Measurements from ENCODE around the gene HSDL1. TPM values are rescaled to one million over a fixed set of nuclear protein-coding genes. Genes with fewer than 3 reads are reported as not detected.

Gene HSDL1
- 81.7 TPM for total RNA-seq (ENCODE audit: unreplicated experiment)
- long read RNA-seq, transcript HSDL1-201 (6 exons, 3,519 nt): major isoform, 21 of 24 reads
- long read RNA-seq, partial matches to known transcripts: 1 of 24 reads
- long read RNA-seq, other reads (novel, unspliced or antisense): 2 of 24 reads

DNA sequence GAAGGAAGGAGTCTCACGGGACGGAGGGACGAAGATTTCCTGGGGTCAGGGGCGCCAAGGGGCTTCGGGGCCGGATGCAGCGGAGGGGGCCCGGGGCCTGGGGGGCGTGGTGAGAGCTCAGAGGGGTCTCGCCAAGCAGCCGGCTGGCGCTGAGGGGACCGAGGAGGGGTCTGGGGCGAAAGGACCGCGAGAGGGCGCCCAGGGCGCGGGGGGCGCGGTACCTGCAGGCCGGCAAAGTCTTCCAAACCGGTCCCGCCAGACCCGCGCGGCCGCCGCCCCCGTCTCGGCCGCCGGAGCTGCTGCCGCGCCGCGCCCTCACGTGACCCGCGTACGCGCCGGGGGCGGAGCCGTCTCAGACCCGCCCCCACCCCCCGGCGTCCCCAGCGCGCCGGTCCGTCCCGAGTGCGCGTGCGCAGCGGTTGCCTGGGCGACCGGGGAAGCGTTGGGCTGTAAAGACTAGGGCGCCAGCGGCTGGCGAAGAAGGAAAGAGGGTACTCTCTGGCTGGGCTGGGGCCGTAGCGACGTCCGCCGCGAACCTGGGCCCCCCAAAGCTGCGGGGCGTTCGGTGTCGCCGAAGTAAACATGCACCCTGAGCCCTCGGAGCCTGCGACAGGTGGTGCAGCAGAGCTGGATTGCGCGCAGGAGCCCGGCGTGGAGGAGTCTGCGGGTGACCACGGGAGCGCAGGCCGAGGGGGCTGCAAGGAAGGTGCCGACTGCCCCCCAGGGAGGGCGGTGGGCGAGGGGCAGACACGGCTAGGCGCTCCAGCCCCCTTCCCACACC lies at the start of gene HSDL1, which contains the start of gene DNAAF1:
Gene HSDL1 (minus strand): TSS at position 319 of the 781 bp plus-strand sequence. CDS start 13,856 bp downstream, outside the sequence.
Gene DNAAF1 (plus strand): TSS at position 450 of the 781 bp plus-strand sequence. CDS start 133 bp downstream, at position 583.
- Mint-ChIP-seq H3K4me3 (ENCODE audit: unreplicated experiment) (peak within 1 kb of the TSS; percentile 96), H3K27me3 (ENCODE audit: unreplicated experiment) (peaks cover 5% of the 10 kb centered on the region), H3K9me3 (ENCODE audit: unreplicated experiment) (peaks cover 4% of the 10 kb centered on the region), H3K27ac (ENCODE audit: unreplicated experiment) (peak within 1 kb of the TSS; percentile 89), H3K36me3 (ENCODE audit: unreplicated experiment) (no peaks in the 10 kb centered on the region), H3K4me1 (ENCODE audit: low read depth, unreplicated experiment) (peaks cover 5% of the 10 kb centered on the region)
- TF ChIP-seq CTCF (IDR thresholded peaks at IDR 0.05; ENCODE audit: partially characterized antibody, unreplicated experiment): no peak
- DNase-seq: peak; percentile 97

DNA sequence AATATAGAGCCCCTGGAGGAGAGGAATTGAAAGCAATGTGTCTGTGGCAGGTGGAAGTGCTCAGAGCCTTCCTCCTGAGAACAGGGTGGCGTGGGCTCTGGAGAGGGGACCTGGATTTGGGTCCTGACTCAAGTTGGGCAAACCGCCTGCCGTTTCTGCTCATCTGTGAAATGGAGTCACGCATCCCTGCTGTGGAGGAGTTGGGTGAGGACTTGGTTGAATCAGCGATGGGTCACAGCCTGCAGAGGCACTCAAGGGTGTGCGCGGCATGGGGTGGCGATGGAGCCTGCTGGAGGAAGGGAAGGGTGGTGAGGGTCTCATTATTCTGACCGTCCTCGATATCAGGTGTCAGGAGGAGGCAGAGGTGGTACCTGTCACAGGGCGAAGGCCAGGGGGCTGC lies 49.0 kb upstream of the HSDL1 start:
- Mint-ChIP-seq H3K4me1 (ENCODE audit: low read depth, unreplicated experiment) (peaks cover 25% of the 10 kb centered on the region), H3K36me3 (ENCODE audit: unreplicated experiment) (no peaks in the 10 kb centered on the region), H3K4me3 (ENCODE audit: unreplicated experiment) (peak overlapping the region; percentile 9), H3K27ac (ENCODE audit: unreplicated experiment) (peak overlapping the region; percentile 38), H3K27me3 (ENCODE audit: unreplicated experiment) (peaks cover 11% of the 10 kb centered on the region), H3K9me3 (ENCODE audit: unreplicated experiment) (peaks cover 15% of the 10 kb centered on the region)
- no peak for DNase-seq
- TF ChIP-seq CTCF (IDR thresholded peaks at IDR 0.05; ENCODE audit: partially characterized antibody, unreplicated experiment): no peak

GRCh38 chr16:84193480-84193879 lies 48.5 kb upstream of the HSDL1 start:
- peaks cover 13% of the 10 kb centered on the region for H3K9me3 Mint-ChIP-seq (ENCODE audit: unreplicated experiment)
- peak overlapping the region; percentile 38 for H3K27ac Mint-ChIP-seq (ENCODE audit: unreplicated experiment)
- H3K36me3 Mint-ChIP-seq (ENCODE audit: unreplicated experiment): no peaks in the 10 kb centered on the region
- H3K4me1 Mint-ChIP-seq (ENCODE audit: low read depth, unreplicated experiment): peaks cover 20% of the 10 kb centered on the region
- no peak overlapping the region for H3K4me3 Mint-ChIP-seq (ENCODE audit: unreplicated experiment)
- H3K27me3 Mint-ChIP-seq (ENCODE audit: unreplicated experiment): peaks cover 10% of the 10 kb centered on the region
- TF ChIP-seq CTCF (IDR thresholded peaks at IDR 0.05; ENCODE audit: partially characterized antibody, unreplicated experiment): no peak
- DNase-seq: no peak

- peaks cover 10% of the 10 kb centered on the region for H3K9me3 Mint-ChIP-seq (ENCODE audit: unreplicated experiment)
- peaks cover 16% of the 10 kb centered on the region for H3K4me1 Mint-ChIP-seq (ENCODE audit: low read depth, unreplicated experiment)
- no peak for TF ChIP-seq CTCF (IDR thresholded peaks at IDR 0.05; ENCODE audit: partially characterized antibody, unreplicated experiment)
- peaks cover 10% of the 10 kb centered on the region for H3K27me3 Mint-ChIP-seq (ENCODE audit: unreplicated experiment)
- no peak overlapping the region for H3K4me3 Mint-ChIP-seq (ENCODE audit: unreplicated experiment)
- H3K27ac Mint-ChIP-seq (ENCODE audit: unreplicated experiment): no peak overlapping the region
- no peaks in the 10 kb centered on the region for H3K36me3 Mint-ChIP-seq (ENCODE audit: unreplicated experiment)
- no peak for DNase-seq
These were observed 46.5 kb upstream of the HSDL1 start for GRCh38 chr16:84191466-84191865.

All from glutamatergic neuron (in vitro differentiated cells).